GM19395 (cell line): Measurements from ENCODE around the gene RECQL5.

Experiments used
- ATAC-seq: cut with Tn5 transposase; IDR thresholded peaks from one replicate; pipeline ENCODE4 v1.9.1; 2021; ENCODE audit warnings: mild to moderate bottlenecking, moderate library complexity; ENCODE audit not compliant: unreplicated experiment

The RECQL5 gene

DNA sequence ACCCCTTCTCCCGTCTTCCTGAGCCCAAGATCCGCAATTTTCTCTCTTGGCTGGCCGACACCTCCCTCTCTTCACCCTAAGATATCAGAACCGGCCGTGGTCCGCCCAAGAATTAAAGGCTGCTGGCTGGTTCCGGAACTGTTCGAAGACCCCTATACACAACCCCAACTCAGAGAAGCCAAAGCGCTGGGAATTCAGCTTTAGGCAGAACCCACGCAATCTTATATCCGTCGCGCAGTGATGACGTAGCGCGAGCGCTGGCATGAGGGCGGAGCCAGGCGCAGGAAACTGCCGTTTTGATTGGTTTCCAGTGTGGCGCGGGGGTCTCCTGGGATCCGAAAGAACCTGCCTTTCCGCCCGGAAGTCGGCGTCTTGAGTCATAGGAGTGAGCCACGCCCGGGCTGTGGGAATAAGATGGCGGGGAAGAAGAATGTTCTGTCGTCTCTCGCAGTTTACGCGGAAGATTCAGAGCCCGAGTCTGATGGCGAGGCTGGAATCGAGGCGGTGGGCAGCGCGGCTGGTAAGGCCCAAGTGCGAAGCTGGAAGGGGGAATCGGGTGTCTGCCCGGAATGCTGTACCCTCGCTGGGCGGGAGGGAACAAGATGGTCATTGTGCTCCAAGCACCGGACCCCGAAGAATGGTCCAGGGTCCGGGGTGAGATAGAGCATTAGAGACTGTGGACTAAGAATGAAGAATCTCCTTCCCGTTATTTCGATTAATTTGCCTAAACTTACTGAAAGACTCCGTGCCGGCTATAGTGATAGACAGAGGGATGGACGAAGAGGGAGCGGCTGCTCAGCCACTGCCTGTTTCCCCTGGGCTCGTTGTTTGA, at the start of gene RECQL5, which contains the start of gene SAP30BP:
RECQL5 (minus strand) TSS at position 196 of the 832 bp plus-strand sequence. CDS start 597 bp downstream, outside the sequence.
SAP30BP (plus strand) TSS at position 380 of the 832 bp plus-strand sequence; CDS start at position 415, 35 bp downstream.
- ATAC-seq = no peak

DNA sequence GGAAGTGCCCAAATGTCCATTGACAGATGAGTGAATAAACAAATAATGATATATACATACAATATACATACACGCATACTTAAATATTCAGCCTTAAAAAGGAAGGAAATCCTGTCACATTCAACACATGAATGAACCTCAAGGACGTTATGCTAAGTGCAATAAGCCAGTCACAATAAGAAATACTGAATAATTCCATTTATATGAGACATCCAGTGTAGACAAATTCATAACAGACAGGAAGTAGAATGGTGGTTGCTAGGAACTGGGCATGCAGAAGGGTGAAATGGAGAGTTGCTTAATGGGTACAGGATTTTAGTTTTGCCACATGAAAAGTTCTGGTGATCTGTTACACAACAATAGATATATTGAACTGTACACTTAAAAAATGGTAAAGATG, 45.5 kb upstream of the RECQL5 start:
- ATAC-seq = no peak

DNA sequence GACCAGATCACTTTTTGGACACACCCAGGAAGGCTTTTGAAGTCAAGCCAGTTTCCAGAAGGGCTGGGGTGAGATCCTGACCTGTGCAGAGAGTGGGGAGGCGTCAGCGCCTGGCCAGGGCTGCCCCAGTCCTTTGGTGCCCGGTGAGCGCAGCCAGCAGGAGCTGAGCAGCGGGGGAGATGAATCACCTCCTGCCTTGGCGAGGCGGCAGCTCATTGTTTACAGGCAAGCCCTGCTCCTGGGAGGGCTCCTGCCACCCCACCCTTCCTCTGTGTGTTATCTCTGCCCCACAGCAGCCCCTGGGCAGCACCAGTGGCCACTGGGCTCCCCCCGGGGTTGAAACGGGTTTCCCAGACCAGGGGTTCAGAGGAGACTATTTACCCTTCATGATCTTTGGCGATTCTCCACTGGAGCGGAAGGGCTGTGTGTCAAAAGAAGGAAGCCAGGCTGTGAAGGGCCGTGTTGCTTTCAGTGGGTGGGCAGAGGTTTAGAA, 40.2 kb upstream of the RECQL5 start:
- ATAC-seq = no peak

GRCh38 chr17:75706042-75706728, 39.2 kb upstream of the RECQL5 start:
- ATAC-seq = no peak

GRCh38 chr17:75704963-75705875, 38.3 kb upstream of the RECQL5 start:
- ATAC-seq = no peak

GRCh38 chr17:75703591-75703990, 36.6 kb upstream of the RECQL5 start:
- no peak for ATAC-seq

GRCh38 chr17:75703191-75703590, 36.2 kb upstream of the RECQL5 start:
- no peak for ATAC-seq

GRCh38 chr17:75701288-75701687, 34.3 kb upstream of the RECQL5 start:
- no peak for ATAC-seq

- no peak for ATAC-seq
Observed at GRCh38 chr17:75698659-75699058, 31.7 kb upstream of the RECQL5 start.

GRCh38 chr17:75697651-75698291, 30.8 kb upstream of the RECQL5 start:
- no peak for ATAC-seq

GRCh38 chr17:75695830-75696271, 28.9 kb upstream of the RECQL5 start:
- ATAC-seq = no peak

DNA sequence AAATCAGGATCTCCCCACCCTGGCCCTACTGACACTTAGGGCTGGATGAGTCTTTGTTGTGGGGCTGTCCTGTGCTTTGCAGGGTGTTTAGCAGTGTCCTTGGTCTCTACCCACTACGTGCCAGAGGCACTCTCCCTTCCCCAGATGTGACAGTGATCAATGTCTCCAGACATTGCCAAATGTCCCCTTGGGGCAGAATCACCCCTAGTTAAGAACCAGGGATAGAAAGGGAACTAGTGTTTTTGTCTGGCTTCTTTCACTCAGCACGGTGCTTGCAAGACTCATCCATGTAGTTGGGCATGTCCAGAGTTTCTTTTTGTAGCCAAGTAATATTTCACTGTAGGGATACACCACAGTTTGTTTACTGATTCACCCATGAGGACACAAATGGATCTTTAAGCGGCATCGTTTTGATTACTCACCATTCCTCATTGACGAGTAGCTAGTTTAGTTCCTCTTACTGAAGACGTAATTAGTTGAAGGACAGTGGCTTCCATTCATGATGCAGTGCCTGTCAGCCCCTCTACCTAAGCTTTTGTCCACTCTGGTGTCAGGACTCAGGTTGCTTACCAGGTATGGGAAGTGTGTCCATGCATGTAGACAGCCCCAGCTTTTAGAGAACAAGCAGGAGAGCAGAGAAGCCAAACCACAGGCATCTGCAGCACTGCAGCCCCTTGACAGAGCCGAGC, 28.3 kb upstream of the RECQL5 start:
- ATAC-seq = no peak

DNA sequence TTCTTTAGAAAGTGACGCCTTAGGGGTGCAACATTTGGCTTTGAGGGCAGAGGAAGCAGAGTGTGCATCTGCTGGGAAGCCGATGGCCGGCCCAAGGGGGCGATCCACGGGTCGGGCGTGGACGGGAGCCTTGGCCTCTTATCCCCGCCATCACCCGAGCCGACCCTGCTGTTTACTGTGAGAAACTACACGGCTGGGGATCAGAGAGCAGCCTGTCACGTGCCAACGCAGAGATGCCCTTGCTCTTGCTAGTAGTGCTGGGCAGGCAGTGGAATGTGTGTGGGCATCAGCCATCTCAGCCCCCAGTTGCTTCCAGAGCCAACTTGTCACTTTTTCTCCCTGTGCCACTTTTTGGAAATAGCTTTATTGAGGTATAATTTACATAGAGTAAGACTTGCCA, 27.6 kb upstream of the RECQL5 start:
- no peak for ATAC-seq

DNA sequence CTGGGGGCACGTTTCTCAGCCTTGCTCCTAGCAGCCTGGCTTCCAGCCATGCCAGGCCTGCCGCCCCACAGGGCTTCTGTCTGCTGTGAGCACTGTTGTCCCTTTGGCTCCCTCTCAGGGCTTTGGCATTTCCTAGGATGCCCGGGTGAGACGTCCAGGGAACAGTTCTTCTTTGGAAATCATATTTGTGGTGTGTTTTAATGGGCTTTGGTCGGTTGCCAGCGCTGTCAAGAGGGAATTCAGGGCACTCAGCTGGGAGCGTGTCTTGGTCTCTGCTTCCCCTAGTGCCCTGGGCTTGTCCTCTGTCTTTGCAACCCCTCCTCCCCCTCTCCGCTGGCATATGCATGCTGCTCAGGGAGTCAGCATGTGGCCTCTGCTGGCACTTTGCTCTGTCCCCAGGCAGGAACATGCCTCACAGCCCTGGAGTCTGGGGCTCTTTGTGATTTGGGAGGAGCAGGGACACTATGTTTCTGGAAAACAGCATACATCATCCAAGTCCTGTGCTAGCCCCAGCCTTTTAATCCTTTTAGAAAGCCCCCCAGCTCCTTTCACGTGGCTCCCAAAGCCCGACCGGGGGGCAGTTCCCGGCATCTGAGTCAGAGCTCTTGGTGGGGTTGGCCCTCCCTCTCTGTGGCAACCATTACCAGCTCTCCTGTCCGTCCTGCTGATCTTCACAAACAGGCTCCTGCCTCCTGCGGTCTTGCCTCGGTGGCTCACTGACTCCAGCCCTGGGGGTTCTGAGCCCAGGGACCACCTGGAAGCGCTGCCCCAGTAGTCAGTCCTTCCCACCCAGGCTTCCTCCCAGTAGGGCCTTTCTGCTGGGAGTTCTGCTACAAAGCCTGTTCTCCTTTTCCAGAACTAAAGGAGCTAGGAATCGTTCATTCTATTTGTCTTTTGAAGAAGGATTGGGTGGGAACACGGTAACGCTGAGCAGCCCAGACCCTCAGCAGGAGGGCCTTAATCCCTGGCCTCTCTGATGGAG, 26.8 kb upstream of the RECQL5 start:
- ATAC-seq = no peak

DNA sequence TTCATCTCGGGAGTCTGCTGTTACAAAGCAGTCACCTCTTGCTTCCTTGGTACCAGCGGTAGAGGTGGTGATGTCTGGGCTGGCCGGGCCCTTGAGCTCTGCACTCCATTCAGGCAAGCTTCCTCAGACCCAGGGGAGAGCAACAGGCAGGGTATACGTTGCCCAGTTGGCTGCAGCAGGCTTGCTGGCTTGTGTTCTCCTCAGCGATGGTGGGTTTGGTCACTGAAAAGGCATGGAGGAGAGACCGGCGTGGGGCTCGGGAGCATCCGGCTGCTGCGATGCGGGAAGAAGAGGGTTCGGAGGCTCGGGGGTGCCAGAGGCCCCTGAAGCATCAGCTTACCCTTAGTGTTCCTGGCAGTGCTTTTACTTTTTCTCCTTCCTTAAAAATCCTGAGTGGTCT, 26.0 kb upstream of the RECQL5 start:
- ATAC-seq = no peak

DNA sequence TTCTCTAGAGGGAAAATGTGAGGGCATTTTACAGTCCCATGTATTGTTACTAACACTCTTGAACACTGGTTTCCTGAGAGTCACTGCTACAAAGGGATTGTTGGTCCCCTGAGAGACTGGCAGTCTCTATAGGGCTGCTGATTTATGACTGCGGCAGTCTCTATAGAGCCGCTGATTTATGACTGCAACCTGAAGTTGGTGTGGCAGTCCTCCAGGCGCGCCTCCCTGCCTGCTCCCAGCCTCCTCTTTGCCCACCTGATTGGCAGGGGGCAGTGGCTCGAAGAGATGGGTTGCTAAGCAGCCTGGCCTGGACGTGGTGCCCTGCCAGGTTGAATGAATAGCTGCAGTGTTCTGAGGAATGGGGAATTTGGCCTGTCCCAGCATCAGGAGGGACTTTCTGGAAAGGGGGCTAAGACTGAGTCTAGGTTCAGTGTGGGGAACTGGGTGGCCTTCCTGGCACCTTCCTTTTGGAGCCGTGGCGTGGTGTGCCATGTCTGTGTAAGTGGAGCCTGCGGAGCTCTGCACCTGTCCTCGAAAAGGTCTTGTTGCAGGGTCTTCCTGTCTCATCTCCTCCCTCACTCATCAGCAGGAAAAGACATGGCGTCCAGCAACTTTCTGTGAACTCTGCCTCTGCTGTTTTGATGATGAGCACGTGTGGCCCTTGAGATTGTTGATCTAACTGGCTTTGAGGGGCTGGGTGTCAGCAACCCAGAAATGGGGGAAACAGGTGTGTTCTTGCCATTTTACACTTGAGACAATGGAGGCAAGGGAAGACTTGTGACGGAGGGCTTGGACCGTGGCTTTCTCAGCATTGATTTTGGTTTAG, 25.1 kb upstream of the RECQL5 start:
- no peak for ATAC-seq

GRCh38 chr17:75691371-75691791, 24.4 kb upstream of the RECQL5 start:
- ATAC-seq = no peak

DNA sequence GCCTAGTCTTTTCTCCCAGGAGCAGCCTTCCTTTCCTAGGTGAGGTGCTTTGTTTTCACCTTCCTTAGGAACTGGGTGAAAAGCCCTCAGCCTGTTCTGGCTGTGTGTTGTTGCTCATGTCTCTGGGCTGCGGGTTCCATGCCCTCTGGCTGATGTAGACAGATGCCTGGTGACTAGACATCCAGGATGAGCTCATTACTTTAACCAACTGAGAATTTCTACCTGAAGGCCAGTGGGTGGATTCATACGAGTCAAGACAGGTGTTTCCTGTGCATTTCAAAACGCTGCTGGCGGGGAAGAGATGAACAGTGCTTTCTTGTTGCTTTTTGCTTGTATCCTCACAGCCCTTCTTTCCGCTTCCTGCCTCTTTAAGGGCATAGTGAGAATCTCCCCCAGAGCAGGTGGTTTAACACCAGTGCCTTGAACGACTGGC, 22.5 kb upstream of the RECQL5 start:
- peak; percentile 57 for ATAC-seq
